UCSD-AML1 (cell line): ENCODE results near the gene ADAM12.

Experiments used
- DNase-seq: peaks from one replicate; lab custom pipeline; 2025; ENCODE audit not compliant: unreplicated experiment; lab: John Stamatoyannopoulos, UW

The ADAM12 gene

DNA sequence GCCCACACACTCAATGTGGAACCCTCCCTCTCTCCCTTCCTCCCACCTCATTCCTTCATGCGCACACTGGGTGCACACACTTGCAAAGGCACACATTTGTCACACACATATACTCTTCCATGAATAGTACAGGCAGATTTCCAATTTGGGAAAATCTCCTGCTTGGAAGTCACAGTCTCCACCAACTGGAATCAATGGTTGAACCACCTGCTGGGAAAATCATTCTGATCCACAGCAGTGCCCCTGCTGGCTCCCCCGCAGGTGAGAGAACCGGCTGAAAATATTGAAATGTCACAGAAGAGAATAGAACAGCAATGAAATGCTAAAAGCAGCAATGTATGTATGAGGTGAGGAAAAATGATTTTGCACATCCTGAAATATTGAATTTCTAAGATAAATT, 232.7 kb downstream of the ADAM12 start:
- no peak for DNase-seq

GRCh38 chr10:126153711-126154628, 234.3 kb downstream of the ADAM12 start:
- DNase-seq = no peak

- no peak for DNase-seq
Measured at GRCh38 chr10:126147866-126148587, 240.2 kb downstream of the ADAM12 start.

DNA sequence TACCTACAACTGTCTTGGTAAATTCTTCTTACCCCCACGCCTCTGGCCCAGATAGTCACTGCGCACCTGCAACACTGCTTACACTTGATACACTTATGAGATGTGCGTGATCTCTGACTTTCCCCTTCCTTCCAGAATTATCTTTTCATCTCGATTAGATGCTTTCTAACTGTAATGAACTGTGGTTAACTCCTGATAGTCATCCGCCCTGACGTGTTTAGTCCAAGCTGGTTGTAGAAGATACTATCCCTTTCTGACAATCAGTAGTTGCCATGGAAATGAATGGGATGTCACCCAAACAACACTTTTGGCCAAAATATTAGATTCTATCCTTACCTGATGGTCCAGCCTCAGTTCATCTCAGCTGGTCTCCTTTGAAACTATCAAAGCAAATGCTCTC, 241.5 kb downstream of the ADAM12 start:
- DNase-seq = no peak

- DNase-seq = no peak
Measured at GRCh38 chr10:126143117-126143516, 245.2 kb downstream of the ADAM12 start.

DNA sequence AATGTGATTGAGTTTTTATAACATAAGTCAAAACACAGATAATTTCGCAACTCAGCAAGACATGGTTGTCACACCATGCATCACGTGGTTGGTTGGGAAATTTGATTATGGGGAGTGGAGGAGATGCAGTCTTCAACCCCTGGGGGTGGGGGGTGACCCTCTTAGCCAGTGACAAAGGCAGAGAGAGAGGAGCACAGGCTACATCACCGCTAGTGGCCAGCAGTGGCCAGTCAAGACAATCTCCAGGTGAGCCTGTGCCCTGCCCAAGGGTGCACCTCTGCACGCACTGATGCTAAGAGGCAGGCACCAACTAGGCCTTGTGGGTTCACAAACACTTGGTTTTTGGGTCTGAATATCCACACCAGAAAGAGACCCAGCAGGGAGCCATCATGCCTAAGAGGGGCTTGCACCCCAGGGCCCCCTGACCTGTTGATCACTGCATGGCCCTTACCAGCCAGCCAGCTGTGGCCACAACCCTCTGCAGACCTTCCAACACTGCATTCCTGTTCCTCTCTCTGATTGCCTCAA, 247.5 kb downstream of the ADAM12 start:
- DNase-seq = no peak

DNA sequence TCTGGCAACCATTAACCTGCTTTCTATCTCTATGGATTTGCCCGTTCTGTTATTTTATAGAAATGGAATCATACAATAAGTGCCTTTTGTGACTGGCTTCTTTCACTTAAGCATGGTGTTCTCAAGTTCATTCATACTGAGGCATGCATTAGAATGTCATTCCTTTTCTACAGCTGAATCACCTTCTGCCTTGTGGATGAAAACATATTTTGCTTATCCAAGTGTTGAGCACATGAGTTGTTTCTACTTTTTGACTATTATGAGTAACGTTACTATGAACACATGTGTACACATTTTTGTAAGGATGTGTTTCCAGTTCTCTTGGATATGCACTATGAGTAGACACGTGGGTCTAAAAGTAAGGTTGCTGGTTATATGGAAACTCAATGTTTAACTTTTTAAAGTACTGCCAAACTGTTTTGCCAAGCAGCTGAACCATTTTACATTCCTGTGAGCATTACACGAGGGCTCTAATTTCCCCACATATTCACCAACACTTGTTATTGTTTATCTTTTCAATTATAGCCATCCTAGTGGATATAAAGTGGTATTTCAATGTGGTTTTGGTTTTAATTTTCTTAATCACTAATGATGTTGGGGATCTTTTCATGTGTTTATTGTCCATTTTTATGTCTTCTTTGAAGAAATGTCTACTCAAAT, 250.6 kb downstream of the ADAM12 start:
- no peak for DNase-seq

- DNase-seq = no peak
Measured at GRCh38 chr10:126135941-126136595, 252.2 kb downstream of the ADAM12 start.

GRCh38 chr10:126135177-126135576, 253.1 kb downstream of the ADAM12 start:
- DNase-seq = no peak

- DNase-seq = no peak
Measured at GRCh38 chr10:126133906-126134656, 254.2 kb downstream of the ADAM12 start.

GRCh38 chr10:126133082-126133620, 255.1 kb downstream of the ADAM12 start:
- DNase-seq = no peak

DNA sequence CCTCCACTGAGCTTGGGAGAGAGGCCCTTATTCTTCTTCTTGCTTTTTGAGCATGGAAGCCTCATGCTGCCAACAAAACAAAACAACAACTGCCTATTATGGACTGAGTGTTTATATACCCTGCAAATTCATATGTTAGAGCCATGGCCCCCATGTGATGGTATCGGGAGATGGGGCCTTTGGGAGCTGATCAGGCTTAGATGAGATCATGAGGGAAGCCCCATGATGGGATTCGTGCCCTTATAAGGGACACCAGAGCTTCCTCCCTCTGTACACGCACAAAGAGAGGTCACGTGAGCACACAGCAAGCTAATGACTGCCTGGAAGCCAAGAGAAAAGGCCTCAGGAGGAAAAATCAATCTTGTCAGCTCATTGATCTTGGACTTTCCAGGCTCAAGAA, 256.9 kb downstream of the ADAM12 start:
- DNase-seq = no peak

DNA sequence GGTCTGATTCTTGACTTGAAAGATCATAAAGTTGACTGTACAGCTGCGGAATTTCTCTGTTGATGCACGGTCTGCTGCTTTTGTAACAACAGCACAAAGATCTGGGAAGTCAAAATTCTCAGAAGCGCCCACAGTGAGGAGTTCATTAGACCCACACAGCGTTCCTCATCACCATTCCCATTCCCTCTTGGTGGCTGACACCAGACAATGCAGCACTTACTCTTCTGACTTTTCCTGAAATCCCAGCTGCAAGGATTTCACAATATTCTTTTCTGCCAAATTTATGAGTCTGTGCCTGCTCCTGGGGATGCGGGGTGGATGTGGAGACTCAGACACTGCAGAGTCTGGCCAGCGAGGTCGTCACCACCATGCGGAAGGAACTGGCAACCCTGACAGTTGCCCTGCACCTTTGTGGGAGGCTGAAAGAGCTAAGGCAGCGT, 258.0 kb downstream of the ADAM12 start:
- DNase-seq = no peak

DNA sequence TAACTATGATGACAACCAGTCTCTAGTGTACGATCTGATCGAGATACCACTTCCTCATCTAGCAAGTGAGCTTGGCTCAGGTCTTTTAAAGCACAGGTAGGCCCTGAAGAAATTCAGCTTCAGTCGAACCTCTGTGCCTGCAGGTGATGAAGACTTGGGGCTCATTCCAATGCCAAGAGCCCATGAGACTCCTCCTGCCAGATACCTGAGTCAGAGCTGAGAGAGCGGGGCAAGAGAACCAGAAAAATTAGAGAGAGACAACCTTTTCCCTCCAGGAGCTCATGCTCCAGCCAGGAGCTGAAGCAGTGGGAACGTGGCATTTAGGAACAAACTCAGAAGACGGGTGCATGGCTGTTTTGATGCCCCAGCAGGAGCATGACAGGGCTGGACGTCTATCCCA, 259.3 kb downstream of the ADAM12 start:
- no peak for DNase-seq

DNA sequence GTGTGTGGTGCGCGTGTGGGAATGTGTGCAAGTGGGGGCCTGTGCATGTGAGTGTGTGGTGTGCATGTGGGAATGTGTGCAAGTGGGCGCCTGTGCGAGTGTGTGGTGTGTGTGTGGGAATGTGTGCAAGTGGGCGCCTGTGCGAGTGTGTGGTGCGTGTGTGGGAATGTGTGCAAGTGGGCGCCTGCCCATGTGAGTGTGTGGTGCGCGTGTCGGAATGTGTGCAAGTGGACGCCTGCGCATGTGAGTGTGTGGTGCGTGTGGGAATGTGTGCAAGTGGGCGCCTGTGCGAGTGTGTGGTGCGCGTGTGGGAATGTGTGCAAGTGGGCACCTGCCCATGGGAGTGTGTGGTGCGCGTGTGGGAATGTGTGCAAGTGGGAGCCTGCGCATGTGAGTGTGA, 259.7 kb downstream of the ADAM12 start:
- DNase-seq = no peak

DNA sequence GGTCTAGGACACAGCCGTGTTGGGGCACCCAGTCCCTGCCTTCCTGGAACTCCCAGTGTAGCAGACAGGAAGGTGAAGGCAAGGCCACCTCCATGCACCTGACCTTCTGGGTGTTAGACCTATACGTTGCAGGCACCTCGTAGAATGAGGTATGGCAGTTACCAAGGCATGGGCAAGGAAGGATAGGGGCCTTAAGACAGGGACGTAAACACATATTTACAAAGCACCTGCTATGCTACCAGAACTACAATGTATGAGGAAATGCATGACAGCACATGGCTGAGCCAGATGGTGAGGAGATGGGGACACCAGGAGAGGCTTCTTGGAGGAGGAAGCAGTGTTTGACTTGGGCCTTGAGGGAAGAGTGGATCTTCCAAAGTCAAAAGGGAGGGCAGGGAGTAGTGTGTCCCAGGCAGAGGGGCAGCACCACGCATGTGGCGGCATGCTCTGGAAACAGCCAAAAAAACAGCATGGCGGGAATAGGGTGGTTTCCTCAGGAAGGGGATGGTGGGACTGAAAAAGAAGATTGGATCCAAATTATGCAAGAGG, 260.7 kb downstream of the ADAM12 start:
- DNase-seq = no peak

GRCh38 chr10:126126866-126127265, 261.4 kb downstream of the ADAM12 start:
- no peak for DNase-seq

GRCh38 chr10:126126023-126126422, 262.3 kb downstream of the ADAM12 start:
- DNase-seq = no peak

DNA sequence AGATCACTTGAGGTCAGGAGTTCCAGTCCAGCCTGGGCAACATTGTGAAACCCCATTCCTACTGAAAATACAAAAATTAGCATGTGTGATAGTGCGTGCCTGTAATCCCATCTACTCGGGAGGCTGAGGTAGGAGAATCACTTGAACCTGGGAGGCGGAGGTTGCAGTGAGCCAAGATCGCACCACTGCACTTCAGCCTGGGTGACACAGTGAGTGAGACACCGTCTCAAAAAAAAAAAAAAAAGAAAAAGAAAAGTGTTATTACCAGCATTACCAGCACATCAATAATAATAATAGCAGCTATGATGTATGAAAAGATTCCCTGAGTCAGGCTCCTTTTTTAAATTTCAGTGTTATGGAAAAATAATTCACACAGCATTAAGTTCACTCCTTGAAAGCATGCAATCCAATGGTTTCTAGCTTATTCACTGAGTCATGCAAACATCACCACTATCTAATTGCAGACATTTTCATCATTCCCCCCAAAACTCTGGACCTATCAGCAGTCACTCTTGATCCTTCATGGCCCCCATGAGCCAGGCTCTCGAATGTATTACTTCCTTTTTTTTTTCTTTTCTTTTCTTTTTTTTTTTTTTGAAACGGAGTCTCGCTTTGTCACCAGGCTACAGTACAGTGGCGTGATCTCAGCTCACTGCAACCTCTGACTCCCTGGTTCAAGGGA, 263.5 kb downstream of the ADAM12 start:
- no peak for DNase-seq
